WERI-Rb-1 (cell line): Measurements from ENCODE around the gene KIAA1755.

Source experiments
- DNase-seq: peaks from one replicate; pipeline ENCODE4 v3.0.0-alpha.2; 2020
- H3K27ac ChIP-seq: fragments of 250-450 bp; sonication (Bioruptor Pico); 2 replicates; pipeline ENCODE4 v1.5.1; 2020; ENCODE audit warnings: mild to moderate bottlenecking, moderate library complexity
- H3K27me3 ChIP-seq: fragments of 250-450 bp; sonication (Bioruptor Pico); 2 replicates; pipeline ENCODE4 v1.5.1; 2021; ENCODE audit warnings: mild to moderate bottlenecking, low read depth, moderate library complexity; ENCODE audit not compliant: insufficient read depth, severe bottlenecking
- H3K36me3 ChIP-seq: fragments of 250-450 bp; sonication (Bioruptor Pico); 2 replicates; pipeline ENCODE4 v1.5.1; 2020; ENCODE audit warnings: mild to moderate bottlenecking, moderate library complexity
- H3K4me3 ChIP-seq: 2 replicates; pipeline ENCODE4 v1.5.1; 2011; ENCODE audit warnings: low read depth, mild to moderate bottlenecking, control low read depth, low read length
- H3K9me3 ChIP-seq: fragments of 250-450 bp; sonication (Bioruptor Pico); 2 replicates; pipeline ENCODE4 v1.5.1; 2021; ENCODE audit warnings: mild to moderate bottlenecking, moderate library complexity; ENCODE audit not compliant: severe bottlenecking
- TF ChIP-seq, protein P1 (sequence below): IDR thresholded peaks from 2 replicates; pipeline ENCODE4 v1.5.1; 2011; ENCODE audit warnings: low read depth, mild to moderate bottlenecking, control low read depth, inconsistent platforms, low read length

Gene KIAA1755

DNA sequence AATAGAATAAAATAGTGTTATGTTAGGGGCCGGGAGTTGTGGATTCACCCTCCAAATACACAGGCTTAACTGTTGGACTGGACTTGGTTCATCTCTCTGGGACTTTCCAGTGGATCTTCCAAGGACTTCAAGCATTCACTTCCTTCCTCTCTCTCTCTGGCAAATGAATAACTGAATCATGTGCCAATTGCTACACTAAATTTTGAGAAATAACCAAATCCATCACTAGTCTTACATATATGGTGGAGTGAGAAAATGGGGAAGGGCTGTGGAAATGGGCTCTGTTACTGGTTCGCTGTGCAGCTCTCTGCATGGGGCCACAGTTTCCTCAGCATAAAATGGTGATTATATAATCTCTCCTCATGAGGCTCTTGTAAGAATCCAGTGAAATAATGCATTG, 6.8 kb upstream of the KIAA1755 start:
- H3K9me3 ChIP-seq, result peaks cover 11% of the 10 kb centered on the region
- H3K36me3 ChIP-seq, result no peaks in the 10 kb centered on the region
- TF ChIP-seq, protein P1, sequence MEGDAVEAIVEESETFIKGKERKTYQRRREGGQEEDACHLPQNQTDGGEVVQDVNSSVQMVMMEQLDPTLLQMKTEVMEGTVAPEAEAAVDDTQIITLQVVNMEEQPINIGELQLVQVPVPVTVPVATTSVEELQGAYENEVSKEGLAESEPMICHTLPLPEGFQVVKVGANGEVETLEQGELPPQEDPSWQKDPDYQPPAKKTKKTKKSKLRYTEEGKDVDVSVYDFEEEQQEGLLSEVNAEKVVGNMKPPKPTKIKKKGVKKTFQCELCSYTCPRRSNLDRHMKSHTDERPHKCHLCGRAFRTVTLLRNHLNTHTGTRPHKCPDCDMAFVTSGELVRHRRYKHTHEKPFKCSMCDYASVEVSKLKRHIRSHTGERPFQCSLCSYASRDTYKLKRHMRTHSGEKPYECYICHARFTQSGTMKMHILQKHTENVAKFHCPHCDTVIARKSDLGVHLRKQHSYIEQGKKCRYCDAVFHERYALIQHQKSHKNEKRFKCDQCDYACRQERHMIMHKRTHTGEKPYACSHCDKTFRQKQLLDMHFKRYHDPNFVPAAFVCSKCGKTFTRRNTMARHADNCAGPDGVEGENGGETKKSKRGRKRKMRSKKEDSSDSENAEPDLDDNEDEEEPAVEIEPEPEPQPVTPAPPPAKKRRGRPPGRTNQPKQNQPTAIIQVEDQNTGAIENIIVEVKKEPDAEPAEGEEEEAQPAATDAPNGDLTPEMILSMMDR, result no peak
- no peak overlapping the region; the same call in 1 of the 2 replicates for H3K27ac ChIP-seq
- no peak overlapping the region for H3K4me3 ChIP-seq
- DNase-seq, result no peak
- no peaks in the 10 kb centered on the region for H3K27me3 ChIP-seq

DNA sequence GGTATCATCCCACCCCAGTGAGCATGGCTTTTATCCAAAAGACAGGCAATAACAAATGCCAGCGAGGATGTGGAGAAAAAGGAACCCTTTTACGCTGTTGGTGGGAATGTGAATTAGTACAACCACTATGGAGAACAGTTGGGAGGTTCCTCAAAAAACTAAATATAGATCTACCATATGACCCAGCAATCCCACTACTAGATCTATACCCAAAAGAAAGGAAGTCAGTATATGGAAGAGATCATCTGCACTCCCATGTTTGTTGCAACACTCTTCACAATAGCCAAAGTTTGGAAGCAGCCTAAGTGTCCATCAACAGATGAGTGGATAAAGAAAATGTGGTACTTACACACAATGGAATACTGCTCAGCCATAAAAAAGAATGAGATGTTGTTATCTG, 5.9 kb upstream of the KIAA1755 start:
- no peak for DNase-seq
- peaks cover 11% of the 10 kb centered on the region for H3K9me3 ChIP-seq
- H3K36me3 ChIP-seq, result no peaks in the 10 kb centered on the region
- H3K27ac ChIP-seq, result no peak overlapping the region
- H3K4me3 ChIP-seq, result no peak overlapping the region
- H3K27me3 ChIP-seq, result no peaks in the 10 kb centered on the region
- TF ChIP-seq, protein P1, result no peak

DNA sequence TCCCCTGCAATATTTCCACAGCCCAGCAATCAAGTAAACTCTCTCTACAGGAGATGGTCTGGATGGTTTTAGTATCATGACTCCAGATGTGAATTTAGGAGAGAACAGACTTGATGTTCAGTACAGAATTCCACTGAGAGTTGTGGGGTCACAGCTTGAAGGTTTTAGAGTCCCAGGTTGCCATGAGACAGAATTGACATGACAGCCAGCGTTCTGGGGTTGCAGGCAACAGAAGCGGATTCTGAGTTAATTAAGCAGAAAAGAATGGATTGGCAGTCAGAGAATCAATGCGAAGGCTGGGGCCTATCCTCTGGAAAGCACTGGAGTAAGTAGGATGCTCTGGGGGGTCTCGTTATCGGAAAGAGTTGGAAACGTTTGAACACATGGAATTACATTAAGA, 2.4 kb upstream of the KIAA1755 start:
- no peaks in the 10 kb centered on the region for H3K27me3 ChIP-seq
- no peak for DNase-seq

DNA sequence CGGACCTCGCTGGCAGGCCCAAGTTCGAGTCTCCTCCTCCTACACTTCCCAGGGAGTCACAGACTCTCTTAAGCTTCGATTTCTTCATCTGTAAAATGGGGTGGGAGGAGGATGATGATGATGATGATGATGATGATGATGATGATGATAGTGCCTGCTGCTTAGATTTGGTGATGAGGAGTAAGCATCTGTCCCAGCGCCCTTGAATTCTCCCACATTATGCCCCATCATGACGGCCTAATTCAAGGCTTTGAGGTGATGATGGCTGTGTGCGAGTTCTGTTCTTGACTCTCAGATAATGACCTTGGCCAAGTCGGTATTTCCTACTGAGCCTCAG, 487 bp upstream of the KIAA1755 start:
- Histone ChIP-seq H3K27me3 (no peaks in the 10 kb centered on the region), H3K36me3 (peaks cover 9% of the 10 kb centered on the region), H3K27ac (peak overlapping the region; percentile 55), H3K9me3 (peaks cover 6% of the 10 kb centered on the region), H3K4me3 (peak overlapping the region; percentile 35)
- TF ChIP-seq, protein P1, result no peak
- DNase-seq, result no peak

More for the DNA sequence above, 2.4 kb upstream of the KIAA1755 start:
- Histone ChIP-seq H3K27ac (no peak overlapping the region), H3K9me3 (peaks cover 6% of the 10 kb centered on the region), H3K36me3 (no peaks in the 10 kb centered on the region), H3K4me3 (no peak overlapping the region)
- TF ChIP-seq, protein P1, result no peak

DNA sequence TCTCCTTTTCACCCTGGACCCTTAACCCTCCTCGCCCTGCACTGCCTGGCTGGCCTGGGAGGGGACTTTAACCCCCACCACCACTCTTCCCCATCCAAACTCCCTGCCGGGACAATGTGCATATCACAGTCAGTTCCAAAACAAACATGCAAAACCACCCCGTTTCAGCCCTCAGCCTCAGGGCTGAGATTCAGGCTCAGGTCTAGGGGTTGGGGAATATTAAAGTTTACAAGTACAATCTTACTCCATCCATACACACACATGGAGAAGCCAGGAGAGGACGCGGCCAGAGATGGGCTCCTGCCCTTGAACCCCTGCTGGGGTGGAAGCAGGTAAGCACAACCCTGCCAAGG, 534 bp downstream of the KIAA1755 start:
- peak overlapping the region; percentile 61 for H3K4me3 ChIP-seq
- TF ChIP-seq, protein P1, result no peak
- H3K27ac ChIP-seq, result peak overlapping the region; percentile 72
- H3K36me3 ChIP-seq, result peaks cover 15% of the 10 kb centered on the region
- DNase-seq, result no peak
- peaks cover 6% of the 10 kb centered on the region for H3K9me3 ChIP-seq
- no peaks in the 10 kb centered on the region for H3K27me3 ChIP-seq

DNA sequence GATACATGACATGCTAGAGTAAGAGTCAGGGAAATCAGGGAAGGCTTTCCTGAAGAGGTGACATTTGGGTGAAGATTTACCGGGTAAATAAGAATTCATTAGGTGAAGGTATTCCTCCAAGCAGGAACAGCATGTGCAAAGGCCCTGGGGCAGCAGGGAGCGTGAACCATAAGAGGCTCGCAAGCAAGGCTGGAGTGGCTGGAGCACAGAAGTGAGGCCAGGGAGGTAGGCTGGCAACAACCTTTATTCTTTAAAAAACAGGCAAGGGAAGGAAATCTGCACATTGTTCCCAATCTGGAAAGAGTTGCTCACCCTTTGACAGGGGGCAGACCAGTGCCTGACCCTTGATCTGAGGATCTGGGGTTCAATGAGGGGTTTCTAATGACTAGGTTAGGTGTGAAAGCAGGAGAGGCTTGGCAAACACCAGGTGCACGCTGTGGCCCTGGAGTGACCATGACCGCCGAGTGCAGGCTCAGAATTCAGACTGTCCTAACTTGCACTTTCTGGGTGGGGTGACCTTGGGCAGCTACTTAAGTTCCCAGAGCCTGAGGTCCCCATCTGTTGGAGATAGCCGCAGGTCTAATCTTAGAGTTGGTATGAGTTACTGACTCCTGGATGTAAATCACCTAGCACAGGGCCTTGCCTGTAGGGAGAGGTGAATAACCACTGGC, 1.9 kb downstream of the KIAA1755 start:
- Histone ChIP-seq H3K27me3 (no peaks in the 10 kb centered on the region), H3K9me3 (no peaks in the 10 kb centered on the region), H3K4me3 (no peak overlapping the region), H3K27ac (peak overlapping the region; percentile 72), H3K36me3 (peaks cover 17% of the 10 kb centered on the region)
- TF ChIP-seq, protein P1, result no peak
- peak; percentile 85 for DNase-seq
